NK-92 treated with Interleukin-12 subunit alpha and Interleukin-12 subunit beta, amount 100 ng/mL, for 24 hours (cell line): ENCODE measurements around the gene OR6K2.

ENCODE experiments used
- DNase-seq: peaks from one replicate; lab custom pipeline; 2025; lab: John Stamatoyannopoulos, UW

The OR6K2 gene

DNA sequence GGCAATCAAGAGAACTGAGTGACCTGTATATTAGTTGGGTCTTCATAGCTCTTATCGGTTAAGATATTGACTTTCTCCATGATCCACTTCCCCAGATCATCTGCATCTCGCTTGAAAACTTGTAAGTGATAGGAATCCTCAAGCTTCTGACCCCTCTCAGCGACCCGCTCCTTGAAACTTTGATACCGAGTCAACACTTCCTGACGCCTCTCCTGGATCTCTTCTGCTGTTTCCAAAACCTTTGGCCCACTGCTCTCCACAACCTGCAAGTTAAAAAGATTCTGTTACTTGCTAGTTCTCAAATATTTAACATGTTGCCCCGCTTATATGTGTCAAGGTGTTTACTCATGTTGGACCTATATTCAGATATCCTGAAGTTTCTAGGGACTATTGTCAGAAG, 15.4 kb downstream of the OR6K2 start:
- no peak for DNase-seq

DNA sequence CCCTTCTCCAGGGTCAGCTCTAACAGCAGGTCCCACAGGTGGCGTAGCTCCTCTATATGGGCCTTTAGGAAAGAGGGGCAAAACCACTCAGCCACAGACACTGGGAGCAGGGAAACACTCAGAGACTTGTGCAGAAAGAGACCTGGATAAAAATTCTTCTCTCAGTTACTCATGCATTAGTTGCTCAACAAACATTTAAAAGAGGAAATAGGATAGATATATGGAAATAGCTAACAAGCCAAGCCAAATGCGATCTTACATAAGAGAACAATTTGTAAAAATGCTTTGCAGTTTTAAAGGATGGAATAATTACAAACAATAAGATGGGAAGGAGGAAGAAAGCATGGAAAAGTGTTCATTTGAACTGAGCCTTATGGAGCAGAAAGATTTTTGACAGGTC, 18.8 kb downstream of the OR6K2 start:
- no peak for DNase-seq

DNA sequence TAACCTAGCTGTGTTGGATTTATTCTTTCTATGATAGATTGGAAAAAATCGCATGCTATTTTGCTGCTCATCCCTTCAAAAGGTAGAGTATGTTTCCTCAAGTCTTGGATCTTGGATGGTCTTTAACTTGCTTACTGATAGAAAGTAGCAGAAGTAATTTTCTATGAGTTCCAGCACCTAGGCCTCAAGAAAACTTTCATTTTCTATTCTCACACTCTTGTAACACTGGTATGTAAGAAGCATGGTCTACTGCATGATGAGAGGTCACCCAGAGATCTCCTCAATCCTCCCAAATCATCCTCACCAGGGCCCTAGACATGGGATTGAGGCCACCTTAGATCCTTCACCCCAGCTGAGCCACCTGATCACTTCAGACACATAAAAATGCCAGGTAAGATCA, 21.2 kb downstream of the OR6K2 start:
- DNase-seq = no peak

DNA sequence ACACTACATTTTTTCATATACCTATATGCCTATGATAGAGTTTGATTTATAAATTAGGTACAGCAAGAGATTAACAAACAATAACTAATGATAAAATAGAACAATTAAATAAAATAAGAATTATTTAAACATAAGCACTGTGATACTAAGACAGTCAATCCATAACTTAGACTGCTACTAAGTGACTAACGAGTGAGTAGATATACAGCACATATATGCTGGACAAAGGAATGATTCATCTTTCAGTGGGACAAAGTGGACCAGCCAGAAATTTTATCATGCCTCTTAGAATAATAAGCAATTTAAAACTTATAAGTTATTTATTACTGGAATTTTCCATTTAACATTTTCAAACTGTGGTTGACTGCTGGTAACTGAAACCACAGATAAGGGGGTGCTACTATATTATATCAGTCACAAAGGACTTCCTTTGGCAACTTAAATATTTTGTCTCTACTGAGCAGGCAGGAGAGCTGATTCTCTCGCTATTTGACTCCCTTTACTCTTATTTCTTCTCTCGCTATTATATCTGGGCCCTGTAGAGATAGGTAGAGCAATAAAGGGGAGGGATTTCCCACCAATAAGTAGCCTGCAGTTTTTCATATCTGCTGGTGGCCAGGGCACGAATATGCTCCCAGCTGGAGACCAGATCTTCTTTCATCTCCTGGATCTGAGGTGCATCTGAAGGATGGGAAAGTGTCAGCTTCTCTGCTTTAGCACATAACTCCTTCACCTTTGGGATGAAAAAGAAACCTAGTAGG, 24.7 kb downstream of the OR6K2 start:
- DNase-seq = no peak

DNA sequence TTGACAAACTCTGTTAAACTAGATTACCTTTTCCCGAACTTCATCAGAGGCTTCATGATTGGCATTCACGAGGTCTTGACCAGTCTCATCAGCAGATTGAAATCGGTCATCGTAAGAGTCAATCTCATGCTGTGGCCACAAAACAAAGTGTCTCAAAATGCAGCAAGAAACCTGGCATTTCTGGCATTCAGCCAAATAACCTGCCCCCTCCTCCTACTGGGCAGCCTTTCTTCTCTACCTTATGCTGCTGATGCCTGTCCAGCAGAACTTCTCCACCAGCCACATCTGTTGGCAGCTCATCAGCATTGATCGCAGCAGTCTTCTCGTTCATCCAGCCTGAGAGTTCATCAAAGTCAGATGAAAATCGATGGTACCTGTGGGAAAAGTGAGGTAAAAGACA, 26.1 kb downstream of the OR6K2 start:
- no peak for DNase-seq

DNA sequence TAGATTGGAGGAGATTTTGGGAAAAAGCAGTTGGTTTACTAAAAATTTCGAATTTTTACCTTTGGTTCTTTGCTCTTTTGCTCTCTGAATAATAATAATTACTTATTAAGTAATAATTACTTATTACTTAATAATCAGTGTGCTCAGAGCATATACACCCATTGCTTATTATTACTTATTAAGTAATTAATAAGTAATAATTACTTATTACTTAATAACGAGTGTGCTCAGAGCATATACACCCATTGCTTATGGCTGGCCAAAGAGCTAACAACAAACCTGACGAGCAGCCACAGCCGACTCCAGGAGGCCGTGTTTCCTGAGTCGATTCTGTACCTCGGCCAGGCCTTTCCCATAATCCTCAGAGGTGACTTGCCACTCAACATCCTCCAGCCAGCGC, 34.4 kb downstream of the OR6K2 start:
- no peak for DNase-seq

DNA sequence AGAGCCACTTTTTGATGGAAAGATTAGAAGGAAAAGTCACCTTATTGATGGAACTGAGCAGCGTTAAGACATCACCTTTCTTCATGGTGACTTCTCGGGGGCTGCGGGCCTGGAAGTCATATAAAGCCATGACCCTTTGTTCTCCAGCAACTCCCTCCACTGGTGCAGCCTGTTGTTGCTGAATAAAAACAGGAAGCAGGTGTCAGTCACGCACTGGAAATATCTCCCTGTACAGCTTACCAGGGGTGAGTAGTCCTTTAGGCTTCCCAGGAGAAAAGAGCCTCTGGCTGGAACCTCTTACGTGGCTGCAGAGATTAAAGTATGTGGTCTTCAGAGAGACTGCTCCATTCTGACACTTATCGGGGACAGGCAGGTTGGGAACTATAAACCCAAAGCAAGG, 45.9 kb downstream of the OR6K2 start:
- no peak for DNase-seq

DNA sequence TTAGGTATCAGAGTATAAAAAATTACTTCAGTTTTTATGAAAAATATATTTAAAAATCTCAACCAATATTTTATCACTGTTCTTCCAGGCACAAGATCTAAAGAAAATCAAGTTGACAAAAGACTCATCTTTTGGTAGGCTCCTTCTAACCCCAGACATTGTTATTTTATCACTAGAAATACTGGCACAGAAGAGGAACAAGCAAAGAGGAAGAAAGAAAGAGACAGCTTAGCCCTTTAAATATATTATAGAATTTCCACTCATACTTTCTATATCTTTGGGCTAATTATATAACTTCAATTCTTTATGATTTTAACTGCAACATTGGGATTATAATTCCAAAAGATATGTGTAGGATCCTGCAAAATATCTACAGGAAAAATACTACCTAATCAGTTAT, 46.4 kb downstream of the OR6K2 start:
- DNase-seq = no peak

DNA sequence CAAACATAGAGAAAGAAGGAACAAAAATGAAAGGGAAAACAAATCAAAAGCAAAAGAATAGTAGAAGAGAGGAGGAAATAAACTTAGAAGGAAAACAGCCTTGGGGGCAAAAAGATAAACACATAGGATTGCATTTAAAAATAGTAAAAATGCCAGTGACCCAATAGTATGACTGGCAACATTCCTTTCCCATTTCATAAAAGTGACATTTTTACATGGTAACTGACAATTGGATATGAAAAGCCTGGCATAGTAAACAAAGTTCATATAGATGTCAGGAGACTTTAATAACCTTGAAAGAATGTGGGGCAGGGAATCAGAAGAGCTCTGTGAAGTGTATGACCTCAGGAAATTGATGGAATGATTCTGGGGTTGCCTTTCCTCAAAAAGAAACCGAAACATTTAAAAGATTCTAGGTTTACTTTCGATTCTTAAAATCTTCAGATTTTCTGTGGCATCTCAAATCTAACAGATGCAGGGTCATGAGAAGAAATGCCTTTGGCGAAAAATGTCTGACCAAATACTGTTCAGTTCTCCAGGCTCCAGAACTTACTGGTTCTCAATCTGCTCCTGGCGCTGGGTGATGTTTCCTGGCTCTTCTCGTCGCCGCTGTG, 47.6 kb downstream of the OR6K2 start:
- DNase-seq = no peak
